Stimulated activated naive CD8-positive, alpha-beta T cell treated with anti-CD3 and anti-CD28 coated beads, Interleukin-15, Interleukin-2, amounts not matched to agents 100 ng/mL and 50 ng/mL, for 24 hours (primary cell): Measurements from ENCODE around the gene DLX4.

ENCODE experiments used
- H3K27ac Mint-ChIP-seq: one replicate; pipeline ENCODE4 v1.8.0; 2021; ENCODE audit warnings: mild to moderate bottlenecking, mixed read lengths
- H3K27me3 Mint-ChIP-seq: one replicate; pipeline ENCODE4 v1.8.0; 2021; ENCODE audit warnings: mixed read lengths
- H3K36me3 Mint-ChIP-seq: one replicate; pipeline ENCODE4 v1.8.0; 2021; ENCODE audit warnings: low read depth, mixed read lengths
- H3K4me1 Mint-ChIP-seq: one replicate; pipeline ENCODE4 v1.8.0; 2021; ENCODE audit warnings: low read depth, mixed read lengths
- H3K4me3 Mint-ChIP-seq: one replicate; pipeline ENCODE4 v1.8.0; 2021; ENCODE audit warnings: mild to moderate bottlenecking, mixed read lengths
- H3K9me3 Mint-ChIP-seq: one replicate; pipeline ENCODE4 v1.8.0; 2021; ENCODE audit warnings: mixed read lengths

The DLX4 gene, protein sequence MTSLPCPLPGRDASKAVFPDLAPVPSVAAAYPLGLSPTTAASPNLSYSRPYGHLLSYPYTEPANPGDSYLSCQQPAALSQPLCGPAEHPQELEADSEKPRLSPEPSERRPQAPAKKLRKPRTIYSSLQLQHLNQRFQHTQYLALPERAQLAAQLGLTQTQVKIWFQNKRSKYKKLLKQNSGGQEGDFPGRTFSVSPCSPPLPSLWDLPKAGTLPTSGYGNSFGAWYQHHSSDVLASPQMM

DNA sequence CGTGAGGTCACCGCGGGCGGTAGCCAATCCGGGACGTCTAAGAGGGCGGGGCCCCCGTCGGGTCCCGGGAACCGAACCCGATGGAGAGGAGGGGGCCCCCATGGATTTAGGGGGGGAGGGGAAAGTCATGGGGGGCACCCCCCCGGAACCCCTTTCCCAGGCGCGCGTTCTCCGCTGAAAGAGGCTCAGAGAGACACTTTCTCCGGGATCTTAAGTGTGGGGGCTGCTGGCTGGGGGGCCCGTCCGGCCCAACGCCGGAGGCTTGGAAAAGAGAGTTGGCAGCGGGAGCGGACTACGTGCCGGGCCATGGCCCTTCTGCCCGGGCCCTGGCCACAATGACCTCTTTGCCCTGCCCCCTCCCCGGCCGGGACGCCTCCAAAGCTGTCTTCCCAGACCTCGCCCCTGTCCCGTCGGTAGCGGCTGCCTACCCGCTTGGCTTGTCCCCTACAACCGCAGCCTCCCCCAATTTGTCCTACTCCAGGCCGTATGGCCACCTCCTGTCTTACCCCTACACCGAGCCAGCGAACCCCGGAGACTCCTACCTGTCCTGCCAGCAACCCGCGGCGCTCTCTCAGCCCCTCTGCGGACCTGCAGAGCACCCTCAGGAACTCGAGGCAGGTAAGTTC is at the start of gene DLX4:
DLX4 (plus strand) TSS at position 57 of the 626 bp plus-strand sequence; CDS start at position 336, 279 bp downstream.
- H3K4me3 Mint-ChIP-seq: peak within 1 kb of the TSS; percentile 88
- H3K36me3 Mint-ChIP-seq: no peaks in the 10 kb centered on the region
- peaks cover 53% of the 10 kb centered on the region for H3K4me1 Mint-ChIP-seq
- H3K27ac Mint-ChIP-seq: peak within 1 kb of the TSS; percentile 81
- peaks cover 83% of the 10 kb centered on the region for H3K27me3 Mint-ChIP-seq
- no peaks in the 10 kb centered on the region for H3K9me3 Mint-ChIP-seq

DNA sequence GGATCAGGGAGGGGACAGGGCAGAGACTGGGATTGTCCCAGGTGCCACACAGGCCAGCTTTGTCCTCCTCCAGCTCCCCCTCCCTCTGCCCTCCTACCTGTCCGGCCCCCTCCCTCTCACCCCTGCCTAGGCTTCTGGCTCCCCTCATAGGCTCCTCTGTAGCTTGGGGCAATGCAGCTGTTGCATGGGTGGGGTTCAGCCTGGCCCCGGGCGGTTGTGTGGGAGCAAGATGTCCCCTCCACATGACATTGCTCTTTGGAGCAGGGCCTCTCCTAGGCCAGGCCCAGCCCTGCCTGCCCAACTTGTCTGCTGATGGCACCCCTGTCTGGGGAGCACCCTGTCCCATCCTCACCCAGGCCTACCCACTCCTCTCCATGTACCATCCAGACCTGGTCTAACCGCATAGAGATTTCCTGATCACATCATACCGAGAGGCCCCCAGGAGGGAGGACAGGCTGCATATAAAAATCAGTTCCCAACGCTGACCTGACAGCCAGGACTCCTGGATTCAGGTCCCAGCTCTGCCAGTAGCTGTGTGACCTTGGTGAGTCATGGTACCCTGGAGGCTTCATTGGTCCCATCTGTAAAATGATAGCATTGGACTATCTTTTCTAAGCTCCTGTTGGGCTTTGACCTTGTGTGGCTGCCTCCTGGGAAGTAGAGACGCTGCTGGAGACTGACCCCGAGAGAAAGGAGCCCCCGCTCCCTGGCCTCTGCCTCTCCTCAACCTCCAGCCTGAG is 48.8 kb upstream of the DLX4 start:
- no peak overlapping the region for H3K4me3 Mint-ChIP-seq
- H3K27ac Mint-ChIP-seq: no peak overlapping the region

DNA sequence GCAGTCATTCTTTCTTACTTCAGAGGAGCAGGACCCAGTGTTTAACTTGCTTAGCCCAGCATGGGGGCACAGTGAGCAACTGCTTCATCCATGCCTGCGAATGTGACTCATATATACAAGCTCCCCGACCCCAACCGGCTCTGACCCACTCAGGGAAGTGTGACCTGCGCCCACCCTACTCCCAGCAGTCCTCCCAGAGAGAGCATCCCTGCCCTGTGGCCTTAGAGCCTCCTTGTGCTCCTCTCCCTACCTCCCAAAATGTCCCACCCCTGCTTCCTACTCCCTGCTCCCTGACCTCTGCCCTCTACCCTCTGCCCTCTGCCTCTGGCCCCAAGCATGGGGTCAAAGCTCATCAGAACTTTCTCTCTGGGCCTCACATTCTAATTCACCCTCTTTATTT is 46.9 kb upstream of the DLX4 start:
- Mint-ChIP-seq H3K36me3 (no peaks in the 10 kb centered on the region), H3K27me3 (no peaks in the 10 kb centered on the region), H3K27ac (no peak overlapping the region), H3K4me1 (no peaks in the 10 kb centered on the region), H3K4me3 (no peak overlapping the region), H3K9me3 (no peaks in the 10 kb centered on the region)

More for the DNA sequence above, 48.8 kb upstream of the DLX4 start:
- Mint-ChIP-seq H3K36me3 (no peaks in the 10 kb centered on the region), H3K27me3 (peaks cover 13% of the 10 kb centered on the region), H3K9me3 (no peaks in the 10 kb centered on the region), H3K4me1 (no peaks in the 10 kb centered on the region)

DNA sequence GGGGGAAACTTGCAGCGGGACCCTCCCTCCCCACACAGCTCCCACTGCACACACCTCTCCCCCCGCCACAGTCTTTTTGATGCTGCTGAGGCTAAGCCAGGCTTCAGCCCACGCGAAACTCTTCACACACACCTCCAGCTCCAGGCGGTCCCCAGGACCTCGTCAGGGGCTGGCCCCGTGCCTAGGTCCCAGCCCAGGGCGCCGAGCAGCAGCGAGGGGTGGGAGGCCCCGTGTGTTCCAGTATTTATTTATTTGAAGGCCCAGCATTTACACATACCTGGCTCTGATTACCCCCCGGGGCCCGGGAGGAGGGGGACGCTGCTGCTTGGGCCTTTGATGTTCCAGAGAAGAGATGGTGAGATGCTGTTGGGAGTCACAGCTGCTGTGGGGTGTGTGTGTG is 44.9 kb upstream of the DLX4 start:
- Mint-ChIP-seq H3K27me3 (no peaks in the 10 kb centered on the region), H3K36me3 (no peaks in the 10 kb centered on the region), H3K27ac (no peak overlapping the region)

DNA sequence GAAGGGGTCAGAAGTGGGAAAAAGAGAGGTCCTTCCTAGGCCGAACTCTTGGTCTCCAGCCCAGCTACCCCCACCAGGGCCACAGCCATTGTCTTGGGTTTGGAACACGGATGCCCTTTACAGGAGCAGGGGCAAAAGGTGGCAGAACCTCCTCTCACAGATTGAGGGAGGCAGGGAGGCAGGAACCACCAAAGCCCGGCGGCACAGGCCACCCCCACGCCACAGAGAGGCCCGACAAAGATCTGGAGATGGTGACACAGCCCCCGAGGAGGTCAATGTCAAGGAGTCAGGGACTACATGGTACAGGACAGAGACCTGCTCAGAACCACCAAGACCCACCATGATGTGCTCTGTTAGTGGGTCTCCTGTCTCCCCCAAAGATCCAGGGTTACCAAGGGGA is 44.4 kb upstream of the DLX4 start:
- no peaks in the 10 kb centered on the region for H3K9me3 Mint-ChIP-seq
- no peaks in the 10 kb centered on the region for H3K36me3 Mint-ChIP-seq
- no peak overlapping the region for H3K4me3 Mint-ChIP-seq
- no peaks in the 10 kb centered on the region for H3K27me3 Mint-ChIP-seq
- H3K27ac Mint-ChIP-seq: no peak overlapping the region
- no peaks in the 10 kb centered on the region for H3K4me1 Mint-ChIP-seq

More for the DNA sequence above, 44.9 kb upstream of the DLX4 start:
- H3K4me3 Mint-ChIP-seq: no peak overlapping the region
- no peaks in the 10 kb centered on the region for H3K9me3 Mint-ChIP-seq
- no peaks in the 10 kb centered on the region for H3K4me1 Mint-ChIP-seq

DNA sequence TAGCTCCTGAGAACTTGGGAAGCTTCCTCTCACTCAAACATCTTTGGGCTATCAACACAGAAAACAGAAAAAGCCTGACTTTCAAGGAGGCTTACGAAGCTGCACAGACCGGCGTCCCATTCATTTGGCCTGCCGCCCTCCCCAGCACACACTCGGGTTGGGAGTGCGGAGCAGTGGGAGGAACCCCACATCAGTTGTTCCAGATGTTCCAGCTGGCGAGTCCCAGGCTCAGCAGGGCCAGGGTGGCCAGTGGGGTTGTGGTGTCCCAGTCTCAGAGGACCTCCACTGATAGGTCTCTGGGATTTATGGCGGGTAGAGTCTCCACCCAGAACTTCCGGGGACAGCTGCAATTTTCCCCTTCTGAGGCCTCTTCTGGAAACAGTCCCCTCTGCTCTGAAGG is 43.1 kb upstream of the DLX4 start:
- no peak overlapping the region for H3K4me3 Mint-ChIP-seq
- H3K27ac Mint-ChIP-seq: no peak overlapping the region
- H3K36me3 Mint-ChIP-seq: no peaks in the 10 kb centered on the region
- peaks cover 6% of the 10 kb centered on the region for H3K27me3 Mint-ChIP-seq
- H3K9me3 Mint-ChIP-seq: no peaks in the 10 kb centered on the region
- H3K4me1 Mint-ChIP-seq: no peaks in the 10 kb centered on the region

DNA sequence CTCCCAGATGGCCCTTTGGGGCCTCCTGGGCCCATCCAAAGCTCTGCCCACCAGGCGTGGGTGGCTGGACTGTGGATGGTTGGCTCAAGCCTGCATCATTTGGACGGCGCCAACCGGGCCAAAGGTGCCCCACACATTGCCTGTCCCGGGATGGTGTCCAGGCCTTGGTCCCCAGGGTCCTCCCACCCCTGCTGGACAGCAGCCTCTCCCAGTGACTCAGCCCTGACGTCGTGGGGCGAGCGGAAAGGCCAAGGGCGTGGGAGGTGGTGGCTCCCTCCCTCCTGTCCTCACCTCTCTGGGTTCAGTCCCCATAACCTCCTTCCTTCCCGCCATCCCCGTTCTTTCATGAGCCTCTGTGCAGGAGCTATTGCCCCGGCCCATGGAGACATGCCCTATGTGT is 42.1 kb upstream of the DLX4 start:
- Mint-ChIP-seq H3K4me3 (no peak overlapping the region), H3K4me1 (no peaks in the 10 kb centered on the region), H3K36me3 (no peaks in the 10 kb centered on the region), H3K9me3 (no peaks in the 10 kb centered on the region), H3K27ac (no peak overlapping the region), H3K27me3 (peaks cover 11% of the 10 kb centered on the region)

DNA sequence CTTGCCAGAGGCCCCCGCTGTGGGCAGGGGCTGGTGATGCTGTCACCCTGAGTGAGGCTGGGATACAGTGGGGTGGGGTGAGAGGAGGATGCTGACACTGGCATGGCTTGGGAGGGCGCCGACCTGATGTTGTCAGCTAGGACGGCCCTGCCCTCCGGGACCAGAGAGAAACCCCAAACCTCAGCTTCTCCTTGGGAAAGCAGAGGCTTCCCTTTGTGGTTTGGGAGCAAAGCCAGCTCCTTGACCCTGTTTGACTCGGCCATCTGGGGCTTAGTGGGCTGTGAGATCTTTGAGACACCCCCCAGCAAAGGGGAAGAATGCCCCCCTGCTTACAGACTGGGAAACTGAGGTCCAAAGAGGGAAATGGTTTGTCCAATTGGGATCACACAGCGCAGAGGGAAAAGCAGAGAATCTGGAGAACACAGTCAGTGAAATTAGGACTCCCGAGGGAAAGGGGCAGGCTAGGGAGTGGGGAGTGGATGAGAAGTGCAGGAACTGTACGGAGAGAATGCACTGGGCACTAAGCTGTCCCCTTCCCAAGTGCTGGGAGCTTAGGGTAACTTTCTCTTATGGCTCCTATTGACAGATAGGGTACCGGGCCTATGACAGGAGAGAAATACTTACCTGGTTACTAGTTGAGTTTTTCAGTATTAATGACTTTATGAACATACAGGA is 40.7 kb upstream of the DLX4 start:
- no peaks in the 10 kb centered on the region for H3K36me3 Mint-ChIP-seq
- H3K9me3 Mint-ChIP-seq: no peaks in the 10 kb centered on the region
- H3K27me3 Mint-ChIP-seq: peaks cover 11% of the 10 kb centered on the region
- H3K4me3 Mint-ChIP-seq: no peak overlapping the region
- no peaks in the 10 kb centered on the region for H3K4me1 Mint-ChIP-seq
- H3K27ac Mint-ChIP-seq: no peak overlapping the region

DNA sequence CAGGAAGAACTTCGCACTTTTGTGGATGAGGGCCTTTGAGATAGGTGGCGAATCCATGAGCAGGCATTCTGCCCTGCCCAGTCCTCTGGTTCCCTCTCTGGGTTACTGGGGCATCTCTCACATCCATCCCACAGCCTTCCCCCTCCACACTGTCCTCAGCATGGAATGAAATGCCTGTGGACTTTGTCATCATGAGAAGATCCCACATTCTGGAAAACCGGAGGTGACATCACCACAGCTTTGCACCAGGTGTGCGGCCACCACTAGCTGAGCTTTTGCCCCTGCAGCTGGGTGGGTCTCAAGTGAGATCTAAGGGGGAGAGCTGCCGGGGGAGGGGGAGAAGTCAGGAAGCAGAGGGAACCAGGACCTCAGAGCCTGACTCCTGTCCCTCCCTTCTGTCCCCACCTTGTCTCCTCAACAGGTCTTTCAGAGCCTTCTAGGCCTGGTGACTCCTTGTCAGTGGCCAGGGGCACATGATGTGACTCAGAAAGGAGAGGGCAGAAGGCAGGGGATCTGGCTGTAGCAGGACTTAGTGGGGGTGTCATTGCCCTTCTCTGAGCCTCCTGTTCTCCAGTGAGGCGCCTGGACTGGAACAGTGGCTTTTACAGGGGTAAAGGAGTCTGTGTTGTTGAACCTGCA is 40.0 kb upstream of the DLX4 start:
- Mint-ChIP-seq H3K27me3 (peaks cover 12% of the 10 kb centered on the region), H3K27ac (no peak overlapping the region), H3K36me3 (no peaks in the 10 kb centered on the region), H3K9me3 (no peaks in the 10 kb centered on the region), H3K4me3 (no peak overlapping the region), H3K4me1 (no peaks in the 10 kb centered on the region)

DNA sequence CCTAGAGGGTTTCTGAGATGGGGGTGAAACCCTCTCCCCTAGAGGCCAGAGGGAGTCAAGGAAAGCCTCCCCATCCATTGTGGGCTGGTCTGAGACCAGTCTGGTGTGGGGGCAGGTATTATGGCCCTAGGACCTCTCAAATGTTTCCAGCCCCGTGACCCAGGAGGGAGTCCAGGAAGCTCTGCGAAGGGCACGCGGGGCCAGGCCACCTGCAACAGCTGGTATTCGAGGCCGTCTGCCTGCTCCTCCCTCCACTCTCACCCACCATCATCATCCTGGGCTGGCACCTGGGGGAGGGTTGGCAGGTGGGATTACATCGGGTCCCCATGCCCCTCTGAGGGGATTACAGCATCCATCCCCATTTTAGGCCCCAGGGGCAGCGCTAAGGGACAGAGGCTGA is 38.1 kb upstream of the DLX4 start:
- Mint-ChIP-seq H3K27me3 (peaks cover 20% of the 10 kb centered on the region), H3K4me1 (no peaks in the 10 kb centered on the region), H3K36me3 (no peaks in the 10 kb centered on the region), H3K27ac (no peak overlapping the region), H3K9me3 (no peaks in the 10 kb centered on the region), H3K4me3 (no peak overlapping the region)

DNA sequence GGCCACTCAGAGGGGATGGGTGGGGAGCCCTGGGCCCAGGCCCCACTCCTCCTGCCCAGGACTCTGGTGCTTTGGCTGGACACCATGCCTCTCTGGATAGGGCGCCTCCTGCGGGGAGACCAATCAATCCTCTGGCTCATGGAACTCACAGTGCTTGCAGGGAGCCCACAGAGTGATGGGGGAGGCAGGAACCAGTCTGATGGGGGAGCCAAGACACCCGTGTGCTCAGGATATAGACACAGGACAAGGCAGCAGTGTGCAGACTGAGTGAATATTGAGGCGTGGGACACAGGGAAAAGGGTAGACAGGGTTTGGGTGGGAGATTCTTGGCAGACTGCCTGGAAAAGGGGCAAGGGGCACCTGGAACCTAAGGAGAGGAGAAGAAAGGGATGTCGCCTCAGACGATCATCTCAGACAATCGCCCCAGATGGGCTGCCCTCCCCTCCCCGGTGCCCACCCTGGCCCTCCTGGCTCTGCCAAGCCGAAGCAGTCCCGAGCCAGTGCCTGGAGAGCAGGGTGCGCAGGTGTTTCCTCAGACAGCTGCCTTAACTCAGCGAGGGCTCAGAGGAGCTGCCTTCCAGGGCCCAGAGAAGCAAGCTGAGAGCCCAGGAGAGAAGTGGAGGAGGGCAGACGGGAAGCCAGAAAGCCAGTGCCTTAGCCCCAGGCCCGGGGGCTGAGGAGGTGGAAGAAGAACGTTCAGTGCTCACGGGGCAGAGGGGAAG is 37.4 kb upstream of the DLX4 start:
- no peaks in the 10 kb centered on the region for H3K4me1 Mint-ChIP-seq
- no peaks in the 10 kb centered on the region for H3K36me3 Mint-ChIP-seq
- H3K27ac Mint-ChIP-seq: no peak overlapping the region
- H3K27me3 Mint-ChIP-seq: peaks cover 27% of the 10 kb centered on the region
- no peaks in the 10 kb centered on the region for H3K9me3 Mint-ChIP-seq
- no peak overlapping the region for H3K4me3 Mint-ChIP-seq

DNA sequence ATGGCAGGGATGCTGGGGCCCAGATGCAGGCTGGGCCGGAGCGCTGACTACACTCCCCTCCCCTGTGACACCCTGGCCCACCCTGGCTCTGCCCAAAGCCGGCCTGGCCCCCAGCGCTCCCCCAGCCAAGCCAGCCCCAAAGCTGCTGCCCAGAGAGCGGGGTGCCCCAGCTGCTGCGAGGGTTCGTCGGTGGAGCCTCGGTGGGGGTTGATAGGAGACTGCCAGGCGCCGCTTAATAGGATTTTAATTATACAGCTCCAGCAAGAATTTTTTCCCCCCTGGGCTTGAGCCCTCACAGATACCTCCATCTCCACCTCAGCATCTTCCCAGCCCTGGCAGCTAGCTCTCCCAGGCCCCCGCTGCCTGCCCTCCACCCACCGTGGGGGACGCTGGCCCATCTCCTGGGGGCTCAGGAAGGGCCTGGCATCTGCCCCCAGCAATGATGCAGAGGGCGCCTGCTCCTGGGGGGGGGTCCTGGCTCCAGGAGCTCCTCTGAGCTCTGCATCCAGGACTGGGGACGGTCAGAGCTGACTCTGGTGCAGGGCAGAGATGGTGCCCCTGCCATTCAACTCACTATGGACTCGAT is 36.8 kb upstream of the DLX4 start:
- Mint-ChIP-seq H3K9me3 (no peaks in the 10 kb centered on the region), H3K4me3 (no peak overlapping the region), H3K27me3 (peaks cover 29% of the 10 kb centered on the region), H3K36me3 (no peaks in the 10 kb centered on the region), H3K27ac (no peak overlapping the region), H3K4me1 (no peaks in the 10 kb centered on the region)

DNA sequence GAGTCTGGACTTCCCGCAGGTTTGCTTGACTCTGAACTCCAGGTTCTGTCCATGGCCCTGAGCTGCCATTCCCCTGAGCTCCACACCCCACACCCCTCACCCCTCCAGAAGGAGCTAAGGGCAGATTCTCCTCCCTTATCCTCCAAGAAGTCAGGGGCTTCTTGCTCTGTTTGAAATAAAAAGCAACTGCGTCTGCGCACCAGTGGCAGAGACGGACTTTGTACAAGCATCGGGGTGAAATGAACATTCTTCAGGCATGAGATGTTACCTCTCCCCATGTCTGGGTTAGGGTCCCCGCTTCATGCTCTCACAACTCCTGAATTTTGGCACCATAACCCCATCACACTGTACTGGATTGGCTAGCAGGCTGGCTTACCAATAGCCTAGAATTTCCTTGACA is 36.1 kb upstream of the DLX4 start:
- peaks cover 29% of the 10 kb centered on the region for H3K27me3 Mint-ChIP-seq
- H3K9me3 Mint-ChIP-seq: no peaks in the 10 kb centered on the region
- no peaks in the 10 kb centered on the region for H3K36me3 Mint-ChIP-seq
- no peaks in the 10 kb centered on the region for H3K4me1 Mint-ChIP-seq
- H3K4me3 Mint-ChIP-seq: no peak overlapping the region
- H3K27ac Mint-ChIP-seq: no peak overlapping the region
